Mesenchymal stem cell (in vitro differentiated cells and primary cell): ENCODE results near the gene DCAF12.
A peak's percentile ranks its signal among the peaks of the same experiment; 100 is the strongest.

Experiments
- DNase-seq: peaks from one replicate; pipeline ENCODE4 v3.0.0-alpha.2; 2013
- H2AFZ ChIP-seq: one replicate; pipeline ENCODE4 v1.6.1; 2013; ENCODE audit warnings: low read depth, mild to moderate bottlenecking, control low read depth, inconsistent platforms, low read length, moderate library complexity
- H2AK5ac ChIP-seq: 2 replicates; pipeline ENCODE4 v1.6.1; 2013; ENCODE audit warnings: low read length, moderate library complexity, mild to moderate bottlenecking, inconsistent platforms; ENCODE audit not compliant: severe bottlenecking
- H2BK120ac ChIP-seq: one replicate; pipeline ENCODE4 v1.6.1; 2013; ENCODE audit warnings: low read depth, mild to moderate bottlenecking, inconsistent platforms, low read length, moderate library complexity
- H2BK12ac ChIP-seq, 2 experiments: one replicate each; pipeline ENCODE4 v1.6.1; 2013; ENCODE audit warnings: inconsistent platforms in 2 of 2, low read length in 2 of 2, mild to moderate bottlenecking in 2 of 2, moderate library complexity in 2 of 2, control low read depth in 1 of 2
- H2BK15ac ChIP-seq: one replicate; pipeline ENCODE4 v1.6.1; 2013; ENCODE audit warnings: mild to moderate bottlenecking, low read depth, inconsistent platforms; ENCODE audit not compliant: poor library complexity, severe bottlenecking
- H2BK5ac ChIP-seq: 2 replicates; pipeline ENCODE4 v1.6.1; 2013; ENCODE audit warnings: low read depth, mild to moderate bottlenecking, low read length, control low read depth, inconsistent platforms; ENCODE audit not compliant: poor library complexity, severe bottlenecking
- H3K14ac ChIP-seq, 2 experiments: one replicate each; pipeline ENCODE4 v1.6.1; 2013; ENCODE audit warnings: inconsistent platforms in 2 of 2, low read length in 2 of 2, control low read depth in 1 of 2, mild to moderate bottlenecking in 1 of 2, moderate library complexity in 1 of 2
- H3K18ac ChIP-seq, 2 experiments: one replicate each; pipeline ENCODE4 v1.6.1; 2013; ENCODE audit warnings: inconsistent platforms in 2 of 2, low read length in 2 of 2, control low read depth in 1 of 2, low read depth in 1 of 2, mild to moderate bottlenecking in 1 of 2
- H3K23ac ChIP-seq, 2 experiments: one replicate each; pipeline ENCODE4 v1.6.1; 2013; ENCODE audit warnings: inconsistent platforms in 2 of 2, low read length in 2 of 2, mild to moderate bottlenecking in 2 of 2, moderate library complexity in 2 of 2, control low read depth in 1 of 2
- H3K27ac ChIP-seq: 2 replicates; pipeline ENCODE4 v1.5.1; 2013; ENCODE audit warnings: mild to moderate bottlenecking, moderate library complexity, low read length, control low read depth, inconsistent platforms; ENCODE audit not compliant: poor library complexity, severe bottlenecking
- H3K27me3 ChIP-seq, 2 experiments: 2 replicates each; pipeline versions ENCODE4 v1.6.1 to v1.7.0; 2013; ENCODE audit warnings: low read length in 2 of 2, mild to moderate bottlenecking in 2 of 2, moderate library complexity in 2 of 2, control low read depth in 1 of 2, inconsistent platforms in 1 of 2; ENCODE audit not compliant: control insufficient read depth in 1 of 2, insufficient read depth in 1 of 2
- H3K36me3 ChIP-seq, 2 experiments: 2 replicates each; pipeline versions ENCODE4 v1.6.1 to v1.7.0; 2013; ENCODE audit warnings: low read length in 2 of 2, control low read depth in 1 of 2, inconsistent platforms in 1 of 2, low read depth in 1 of 2, mild to moderate bottlenecking in 1 of 2; ENCODE audit not compliant: insufficient read depth in 2 of 2, control insufficient read depth in 1 of 2
- H3K4ac ChIP-seq, 2 experiments: one replicate each; pipeline ENCODE4 v1.6.1; 2013; ENCODE audit warnings: inconsistent platforms in 2 of 2, low read length in 2 of 2, mild to moderate bottlenecking in 2 of 2, moderate library complexity in 2 of 2, control low read depth in 1 of 2, low read depth in 1 of 2
- H3K4me1 ChIP-seq: 2 replicates; pipeline ENCODE4 v1.6.1; 2013; ENCODE audit warnings: low read depth, low read length, control low read depth; ENCODE audit not compliant: control insufficient read depth, insufficient read depth
- H3K4me2 ChIP-seq: 2 replicates; pipeline ENCODE4 v1.6.1; 2013; ENCODE audit warnings: low read length, mild to moderate bottlenecking, inconsistent platforms; ENCODE audit not compliant: poor library complexity, severe bottlenecking
- H3K4me3 ChIP-seq, 2 experiments: 2 replicates each; pipeline versions ENCODE4 v1.5.1 to v1.7.0; 2013; ENCODE audit warnings: low read length in 2 of 2, mild to moderate bottlenecking in 2 of 2, control low read depth in 1 of 2, low read depth in 1 of 2; ENCODE audit not compliant: insufficient read depth in 1 of 2
- H3K79me1 ChIP-seq: replicated peaks from 2 replicates; pipeline ENCODE4 v1.6.1; 2013; ENCODE audit warnings: mild to moderate bottlenecking, control low read depth, low read length, inconsistent platforms; ENCODE audit not compliant: poor library complexity, severe bottlenecking
- H3K9ac ChIP-seq: 2 replicates; pipeline ENCODE4 v1.7.0; 2013; ENCODE audit warnings: mild to moderate bottlenecking, low read length, moderate library complexity
- H3K9me3 ChIP-seq: 2 replicates; pipeline ENCODE4 v1.7.0; 2013; ENCODE audit warnings: mild to moderate bottlenecking, low read length; ENCODE audit not compliant: control insufficient read depth
- H4K8ac ChIP-seq: one replicate; pipeline ENCODE4 v1.6.1; 2013; ENCODE audit warnings: inconsistent platforms, mild to moderate bottlenecking, low read length, moderate library complexity
- H4K91ac ChIP-seq: one replicate; pipeline ENCODE4 v1.6.1; 2013; ENCODE audit warnings: mild to moderate bottlenecking, low read length, inconsistent platforms
- WGBS: methylation state at CpG from one replicate; pipeline ENCODE4 v1.1.7; 2013; ENCODE audit warnings: mixed read lengths; 5-methylcytosine and 5-hydroxymethylcytosine counted together

Gene DCAF12

GRCh38 chr9:34065541-34065940, 61.0 kb downstream of the DCAF12 start:
- Histone ChIP-seq H3K4me2 (no peak overlapping the region), H3K4ac (no peak overlapping the region), H4K91ac (no peak overlapping the region), H3K36me3 (no peaks in the 10 kb centered on the region), H3K9ac (no peak overlapping the region), H3K27me3 (no peaks in the 10 kb centered on the region), H3K9me3 (no peaks in the 10 kb centered on the region), H2BK5ac (no peak overlapping the region), H3K27ac (no peak overlapping the region), H4K8ac (no peak overlapping the region), H2BK120ac (no peak overlapping the region), H3K79me1 (no peaks in the 10 kb centered on the region), H3K23ac (no peak overlapping the region), H2AFZ (no peak overlapping the region), H3K18ac (no peak overlapping the region), H3K14ac (no peak overlapping the region), H2BK15ac (no peak overlapping the region), H2BK12ac (no peak overlapping the region), H2AK5ac (no peak overlapping the region), H3K4me3 (no peak overlapping the region), H3K4me1 (no peaks in the 10 kb centered on the region)
- WGBS = 100% methylated on average over 3 of the region's 3 CpGs
- no peak for DNase-seq

- H3K79me1 ChIP-seq = no peaks in the 10 kb centered on the region
- no peak overlapping the region for H3K14ac ChIP-seq
- H2AK5ac ChIP-seq = no peak overlapping the region
- no peak overlapping the region for H4K8ac ChIP-seq
- H3K9me3 ChIP-seq = no peaks in the 10 kb centered on the region
- no peak overlapping the region for H3K27ac ChIP-seq
- no peak for DNase-seq
- no peak overlapping the region for H2BK120ac ChIP-seq
- WGBS = 80% methylated on average over 1 of the region's 3 CpGs
- H3K9ac ChIP-seq = no peak overlapping the region
- H2BK12ac ChIP-seq = no peak overlapping the region
- no peak overlapping the region for H3K4me2 ChIP-seq
- H2BK15ac ChIP-seq = no peak overlapping the region
- H3K18ac ChIP-seq = no peak overlapping the region
- H3K4me3 ChIP-seq = no peak overlapping the region
- no peaks in the 10 kb centered on the region for H3K4me1 ChIP-seq
- H2BK5ac ChIP-seq = no peak overlapping the region
- H3K36me3 ChIP-seq = no peaks in the 10 kb centered on the region
- no peak overlapping the region for H2AFZ ChIP-seq
- no peak overlapping the region for H4K91ac ChIP-seq
- no peak overlapping the region for H3K23ac ChIP-seq
- no peak overlapping the region for H3K4ac ChIP-seq
- H3K27me3 ChIP-seq = no peaks in the 10 kb centered on the region
These were observed 66.5 kb downstream of the DCAF12 start for GRCh38 chr9:34059954-34060353.

- Histone ChIP-seq H3K4ac (no peak overlapping the region), H3K4me1 (no peaks in the 10 kb centered on the region), H3K4me3 (no peak overlapping the region), H2BK12ac (no peak overlapping the region), H2BK120ac (no peak overlapping the region), H3K18ac (no peak overlapping the region), H2BK15ac (no peak overlapping the region), H3K27me3 (no peaks in the 10 kb centered on the region), H2BK5ac (no peak overlapping the region), H3K4me2 (no peak overlapping the region), H3K9me3 (no peaks in the 10 kb centered on the region), H3K27ac (no peak overlapping the region), H2AK5ac (no peak overlapping the region), H4K91ac (no peak overlapping the region), H3K9ac (no peak overlapping the region), H3K23ac (no peak overlapping the region), H4K8ac (no peak overlapping the region), H3K14ac (no peak overlapping the region), H2AFZ (no peak overlapping the region), H3K36me3 (no peaks in the 10 kb centered on the region), H3K79me1 (no peaks in the 10 kb centered on the region)
- 92% methylated on average over 3 of the region's 3 CpGs for WGBS
- DNase-seq = no peak
These were observed 67.2 kb downstream of the DCAF12 start for GRCh38 chr9:34059281-34059680.

DNA sequence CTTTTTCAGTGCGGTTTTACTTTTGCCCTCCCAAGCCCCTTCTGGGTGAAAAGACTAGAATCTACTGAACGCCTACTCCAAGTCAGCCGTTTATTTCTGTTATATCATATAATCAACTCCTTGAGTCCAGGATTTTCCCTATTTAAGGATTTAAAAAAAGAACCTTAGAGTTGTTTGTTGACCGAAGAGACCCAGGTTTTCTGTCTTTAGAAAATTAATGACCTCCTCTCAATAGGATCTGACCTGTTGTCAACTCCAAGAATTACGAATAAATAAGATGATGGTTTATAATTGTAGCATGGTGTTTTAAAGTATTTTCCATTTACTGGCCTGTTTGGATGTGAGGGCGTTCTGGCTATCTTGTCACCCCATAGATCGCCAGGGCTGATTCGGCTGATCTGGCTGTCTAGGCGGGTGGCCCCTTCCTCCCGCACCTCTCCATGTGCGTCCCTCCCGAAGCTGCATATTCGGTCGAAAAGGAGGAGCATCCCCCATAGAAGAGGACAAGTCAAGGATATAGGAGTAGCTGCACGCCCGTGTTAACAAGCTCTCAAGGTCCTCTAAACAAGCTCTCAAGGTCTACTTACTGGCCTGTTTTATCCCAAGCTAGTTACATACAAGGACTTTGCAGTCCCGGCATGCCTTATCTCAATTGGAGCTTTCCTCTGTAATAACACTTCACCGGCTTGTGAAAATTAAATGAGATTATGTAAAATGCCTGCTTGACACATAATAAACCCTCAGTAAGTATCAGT, 76.7 kb downstream of the DCAF12 start:
- H4K91ac ChIP-seq = peak overlapping the region; percentile 66
- H4K8ac ChIP-seq = peak overlapping the region; percentile 81
- H3K4me1 ChIP-seq = peaks cover 6% of the 10 kb centered on the region
- peak overlapping the region; percentile 78 for H3K4me2 ChIP-seq
- no peak overlapping the region for H3K14ac ChIP-seq
- no peak overlapping the region for H3K23ac ChIP-seq
- H2BK5ac ChIP-seq = no peak overlapping the region
- no peaks in the 10 kb centered on the region for H3K9me3 ChIP-seq
- WGBS = 56% methylated on average over 13 of the region's 18 CpGs
- H3K4ac ChIP-seq = peak overlapping the region in 1 of 2 experiments; percentile 40
- no peak overlapping the region for H3K27ac ChIP-seq
- no peaks in the 10 kb centered on the region for H3K27me3 ChIP-seq
- H3K36me3 ChIP-seq = no peaks in the 10 kb centered on the region
- no peak overlapping the region for H2AK5ac ChIP-seq
- no peak overlapping the region for H3K18ac ChIP-seq
- H3K4me3 ChIP-seq = peak overlapping the region; percentile 94 to 96
- DNase-seq = no peak
- no peak overlapping the region for H2BK12ac ChIP-seq
- peak overlapping the region; percentile 18 for H2AFZ ChIP-seq
- H2BK120ac ChIP-seq = no peak overlapping the region
- peaks cover 3% of the 10 kb centered on the region for H3K79me1 ChIP-seq
- no peak overlapping the region for H2BK15ac ChIP-seq
- H3K9ac ChIP-seq = peak overlapping the region; percentile 94
